ENCODE results near the gene CTNS. TPM values are rescaled to one million over a fixed set of nuclear protein-coding genes. Genes with fewer than 3 reads are reported as not detected.

Gene CTNS
- total RNA-seq, 1 donor from 2014 or later, result 35.6 TPM

- Histone ChIP-seq H3K4me3 (no peak overlapping the region), H3K27me3 (no peaks in the 10 kb centered on the region), H3K4me1 (no peaks in the 10 kb centered on the region), H3K9me3 (no peaks in the 10 kb centered on the region), H3K27ac (no peak overlapping the region), H3K36me3 (peaks cover 0 to 62% of the 10 kb centered on the region in 2 donors)
- TF ChIP-seq POLR2AphosphoS5 (IDR thresholded peaks at IDR 0.05; ENCODE audit: insufficient read depth in 1 of 2, low read depth in 1 of 2) (no peak), POLR2A (IDR thresholded peaks at IDR 0.05) (no peak), CTCF (IDR thresholded peaks at IDR 0.05) (no peak)
- intact Hi-C loops (cut with DNase I), result no loop called here
- no peak for DNase-seq (ENCODE audit: extremely low spot score in 2 of 2)
Observed at GRCh38 chr17:3615160-3615870, 21.2 kb upstream of the CTNS start.

- Histone ChIP-seq H3K27me3 (no peaks in the 10 kb centered on the region), H3K4me3 (no peak overlapping the region), H3K9me3 (no peaks in the 10 kb centered on the region), H3K27ac (no peak overlapping the region), H3K36me3 (peaks cover 0 to 66% of the 10 kb centered on the region in 2 donors), H3K4me1 (no peaks in the 10 kb centered on the region)
- intact Hi-C loops (cut with DNase I), result no loop called here
- TF ChIP-seq POLR2A (IDR thresholded peaks at IDR 0.05) (no peak), CTCF (IDR thresholded peaks at IDR 0.05) (no peak), POLR2AphosphoS5 (IDR thresholded peaks at IDR 0.05; ENCODE audit: insufficient read depth in 1 of 2, low read depth in 1 of 2) (no peak)
- DNase-seq (ENCODE audit: extremely low spot score in 2 of 2), result no peak
Observed at GRCh38 chr17:3621146-3621720, 15.3 kb upstream of the CTNS start.

DNA sequence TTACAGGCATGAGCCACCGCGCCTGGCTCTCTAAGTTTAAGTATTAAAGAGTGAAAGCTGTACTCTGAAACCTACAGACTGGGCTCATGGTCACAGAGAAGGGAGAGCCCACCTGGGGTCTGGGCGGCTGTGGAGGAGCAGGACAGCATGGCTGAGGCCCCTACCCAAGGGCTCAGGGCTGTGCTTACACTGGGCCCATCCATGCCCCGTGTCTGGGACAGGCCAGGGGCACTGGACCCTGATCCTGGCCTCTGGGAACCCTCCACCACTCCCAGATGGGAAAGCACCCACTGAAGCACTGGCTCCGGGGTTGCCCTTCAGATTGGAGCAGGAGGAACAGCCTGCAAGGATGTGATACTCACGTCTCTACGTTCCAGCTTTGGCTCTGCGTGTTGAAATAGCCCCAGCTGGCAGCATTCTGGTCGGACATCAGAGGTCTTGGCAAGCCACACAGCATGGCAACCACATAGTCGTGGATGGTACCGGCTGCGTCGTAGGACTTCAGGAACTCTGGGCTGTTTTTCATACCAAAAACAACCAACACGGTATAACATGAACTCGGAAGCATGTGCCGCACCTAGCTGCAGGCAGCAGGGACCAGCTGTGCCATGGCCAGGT, 13.5 kb upstream of the CTNS start:
- intact Hi-C loops (cut with DNase I), result no loop called here

GRCh38 chr17:3626831-3627768, 9.5 kb upstream of the CTNS start:
- peaks cover 0 to 65% of the 10 kb centered on the region in 2 donors for H3K36me3 ChIP-seq
- TF ChIP-seq POLR2AphosphoS5 (IDR thresholded peaks at IDR 0.05; ENCODE audit: insufficient read depth in 1 of 2, low read depth in 1 of 2) (no peak), POLR2A (IDR thresholded peaks at IDR 0.05) (no peak), CTCF (IDR thresholded peaks at IDR 0.05) (no peak)
- intact Hi-C loops (cut with DNase I), result no loop called here

More for the DNA sequence above, 13.5 kb upstream of the CTNS start:
- Histone ChIP-seq H3K27ac (no peak overlapping the region), H3K27me3 (no peaks in the 10 kb centered on the region), H3K4me1 (peaks cover 9% of the 10 kb centered on the region), H3K36me3 (peaks cover 0 to 59% of the 10 kb centered on the region in 2 donors), H3K4me3 (no peak overlapping the region), H3K9me3 (no peaks in the 10 kb centered on the region)
- TF ChIP-seq POLR2A (IDR thresholded peaks at IDR 0.05) (no peak), POLR2AphosphoS5 (IDR thresholded peaks at IDR 0.05; ENCODE audit: insufficient read depth in 1 of 2, low read depth in 1 of 2) (no peak), CTCF (IDR thresholded peaks at IDR 0.05) (no peak)
- no peak for DNase-seq (ENCODE audit: extremely low spot score in 2 of 2)

More at GRCh38 chr17:3626831-3627768, 9.5 kb upstream of the CTNS start:
- H3K4me1 ChIP-seq, result peaks cover 11% of the 10 kb centered on the region
- H3K9me3 ChIP-seq, result no peaks in the 10 kb centered on the region
- no peak overlapping the region for H3K4me3 ChIP-seq
- peak overlapping the region; percentile 54 for H3K27ac ChIP-seq
- H3K27me3 ChIP-seq, result no peaks in the 10 kb centered on the region
- DNase-seq (ENCODE audit: extremely low spot score in 2 of 2), result no peak

Data from vagina (tissue), 2 donors.